Stomach (tissue), 9 donors: ENCODE results near the gene CBFB. TPM values are rescaled to one million over a fixed set of nuclear protein-coding genes. Genes with fewer than 3 reads are reported as not detected.

ENCODE experiments used
- DNase-seq, 2 donors: peaks; one replicate each; pipeline versions ENCODE4 v3.0.0 to v3.0.0-alpha.2; 2013 to 2019
- H3K27ac ChIP-seq, 5 donors: fragments of 200-600 bp in 4 of 5; sonication (generic) in 4 of 5; one replicate each; pipeline ENCODE4 v1.5.1; 2013 to 2019; ENCODE audit warnings: mild to moderate bottlenecking in 1 of 5, moderate library complexity in 1 of 5
- H3K27me3 ChIP-seq, 3 donors: fragments of 200-600 bp; sonication (generic); one replicate each; pipeline ENCODE4 v1.5.1; 2017 to 2019; ENCODE audit warnings: mixed run types in 1 of 3
- H3K36me3 ChIP-seq, 4 donors: fragments of 200-600 bp; sonication (generic); 1 replicate in 3 of 4; 2 replicates in 1 of 4; pipeline ENCODE4 v1.5.1; 2016 to 2019
- H3K4me1 ChIP-seq, 4 donors: fragments of 200-600 bp; sonication (generic); one replicate each; pipeline ENCODE4 v1.5.1; 2016 to 2019
- H3K4me3 ChIP-seq, 4 donors: fragments of 200-600 bp; sonication (generic) in 3 of 4; one replicate each; pipeline ENCODE4 v1.5.1; 2016 to 2019; ENCODE audit warnings: mild to moderate bottlenecking in 1 of 4
- H3K9me3 ChIP-seq, 4 donors: fragments of 200-600 bp; sonication (generic); one replicate each; pipeline ENCODE4 v1.5.1; 2016 to 2019
- CTCF ChIP-seq, 7 experiments: fragments of 450-650 bp in 4 of 7; fragments of 200-600 bp in 3 of 7; sonication (generic) in 3 of 7; IDR thresholded peaks; one replicate each; pipeline ENCODE4 v1.5.1; 2016 to 2019; ENCODE audit warnings: antibody characterized with exemption in 7 of 7, control low read depth in 2 of 7, mild to moderate bottlenecking in 1 of 7
- EP300 ChIP-seq: sonication (generic); formaldehyde crosslinking; IDR thresholded peaks from one replicate; pipeline ENCODE4 v1.6.1; 2017; ENCODE audit warnings: antibody characterized with exemption
- POLR2A ChIP-seq, 4 donors: fragments of 450-650 bp; IDR thresholded peaks; one replicate each; pipeline ENCODE4 v1.6.1; 2016; ENCODE audit warnings: antibody characterized with exemption in 4 of 4, control low read depth in 2 of 4, mild to moderate bottlenecking in 1 of 4, moderate library complexity in 1 of 4
- POLR2AphosphoS5 ChIP-seq, 3 donors: sonication (generic); formaldehyde crosslinking; IDR thresholded peaks; one replicate each; pipeline ENCODE4 v1.6.1; 2016; ENCODE audit warnings: antibody characterized with exemption in 3 of 3
- WGBS, 5 donors: extraction: QIAGEN DNeasy Blood & Tissue Kit in 3 of 5; methylation state at CpG; one replicate each; pipeline versions ENCODE4 v1.1.5 to v1.1.7; 2013 to 2018; 5-methylcytosine and 5-hydroxymethylcytosine counted together
- intact Hi-C: fragments of 100-400 bp; cut with DNase I; formaldehyde crosslinking; loops from one replicate; pipeline ENCODE4 v1.15.1; 2023; ENCODE audit warnings: low total_unique reads
- polyA plus RNA-seq, 3 donors: library from polyadenylated mRNA; stranded (reverse); fragments of 200-250 nt; gene quantifications; one replicate each; pipeline ENCODE4 v1.2.3, GENCODE V29; 2013
- total RNA-seq, 5 donors: library from RNA; depleted of rRNA; stranded (reverse); fragments of >200 nt; gene quantifications; one replicate each; pipeline versions ENCODE4 v1.1.0 to v1.2.3, GENCODE V29; 2014 to 2016
- donor health status: healthy with polysubstance abuse.
- donor health status: Bipolar disorder and iron deficiency.
- donor health status: healthy.

CBFB gene
- total and polyA plus RNA-seq, 8 donors = 4.1 to 68.1 (median 17.6) TPM

GRCh38 chr16:67050796-67051195, 21.8 kb downstream of the CBFB start:
- intact Hi-C loops = no loop called here
- Histone ChIP-seq H3K27me3 (no peaks in the 10 kb centered on the region), H3K27ac (no peak overlapping the region), H3K36me3 (peaks cover 0 to 24% (median 13%) of the 10 kb centered on the region in 4 donors), H3K4me1 (peaks cover 0 to 13% (median 4%) of the 10 kb centered on the region in 4 donors), H3K9me3 (no peaks in the 10 kb centered on the region), H3K4me3 (no peak overlapping the region)
- no peak for DNase-seq
- 93 to 98% (median 97%) methylated on average over 2 of the region's 2 CpGs for WGBS, 5 donors
- TF ChIP-seq EP300 (no peak), POLR2A (IDR thresholded peaks at IDR 0.05) (no peak), CTCF (IDR thresholded peaks at IDR 0.05) (no peak), POLR2AphosphoS5 (IDR thresholded peaks at IDR 0.05) (no peak)

- intact Hi-C loops = no loop called here
Measured at GRCh38 chr16:67052399-67052798, 23.4 kb downstream of the CBFB start.

GRCh38 chr16:67053767-67054334, 24.9 kb downstream of the CBFB start:
- H3K4me1 ChIP-seq = peaks cover 0 to 28% (median 7%) of the 10 kb centered on the region in 4 donors
- no peaks in the 10 kb centered on the region for H3K9me3 ChIP-seq
- intact Hi-C loops = no loop called here
- H3K27ac ChIP-seq = no peak overlapping the region
- H3K27me3 ChIP-seq = no peaks in the 10 kb centered on the region
- H3K4me3 ChIP-seq = no peak overlapping the region
- no peak for DNase-seq
- WGBS, 5 donors = 74 to 90% (median 87%) methylated on average over 4 of the region's 4 CpGs
- TF ChIP-seq POLR2AphosphoS5 (IDR thresholded peaks at IDR 0.05) = no peak
- H3K36me3 ChIP-seq = peaks cover 0 to 16% (median 8%) of the 10 kb centered on the region in 4 donors

More at GRCh38 chr16:67052399-67052798, 23.4 kb downstream of the CBFB start:
- Histone ChIP-seq H3K9me3 (no peaks in the 10 kb centered on the region), H3K27ac (no peak overlapping the region), H3K36me3 (peaks cover 0 to 17% (median 10%) of the 10 kb centered on the region in 4 donors), H3K4me3 (no peak overlapping the region), H3K4me1 (peaks cover 0 to 18% (median 7%) of the 10 kb centered on the region in 4 donors), H3K27me3 (no peaks in the 10 kb centered on the region)
- TF ChIP-seq EP300 (no peak), CTCF (IDR thresholded peaks at IDR 0.05) (no peak), POLR2AphosphoS5 (IDR thresholded peaks at IDR 0.05) (no peak), POLR2A (IDR thresholded peaks at IDR 0.05) (no peak)
- 68 to 100% (median 89%) methylated on average over 1 of the region's 1 CpG for WGBS, 5 donors
- DNase-seq = no peak

- no peaks in the 10 kb centered on the region for H3K9me3 ChIP-seq
- no peak overlapping the region for H3K4me3 ChIP-seq
- TF ChIP-seq POLR2A (IDR thresholded peaks at IDR 0.05) = no peak
- no peak for TF ChIP-seq POLR2AphosphoS5 (IDR thresholded peaks at IDR 0.05)
- no peak overlapping the region for H3K27ac ChIP-seq
- peaks cover 0 to 5% (median 0%) of the 10 kb centered on the region in 4 donors for H3K36me3 ChIP-seq
- no peaks in the 10 kb centered on the region for H3K27me3 ChIP-seq
- DNase-seq = no peak
- H3K4me1 ChIP-seq = peaks cover 0 to 28% (median 7%) of the 10 kb centered on the region in 4 donors
- WGBS, 5 donors = 89 to 97% (median 93%) methylated on average over 2 of the region's 2 CpGs
- intact Hi-C loops = no loop called here
Measured at GRCh38 chr16:67054901-67055300, 26.0 kb downstream of the CBFB start.

GRCh38 chr16:67055712-67056487, 27.0 kb downstream of the CBFB start:
- H3K36me3 ChIP-seq = peaks cover 0 to 5% (median 0%) of the 10 kb centered on the region in 4 donors
- no peaks in the 10 kb centered on the region for H3K9me3 ChIP-seq
- peaks cover 0 to 28% (median 7%) of the 10 kb centered on the region in 4 donors for H3K4me1 ChIP-seq
- no peak for DNase-seq
- WGBS, 5 donors = 69 to 76% (median 75%) methylated on average over 4 of the region's 4 CpGs
- intact Hi-C loops = no loop called here
- no peak for TF ChIP-seq POLR2AphosphoS5 (IDR thresholded peaks at IDR 0.05)
- TF ChIP-seq EP300 = no peak
- TF ChIP-seq POLR2A (IDR thresholded peaks at IDR 0.05) = no peak
- no peak for TF ChIP-seq CTCF (IDR thresholded peaks at IDR 0.05)
- H3K27me3 ChIP-seq = no peaks in the 10 kb centered on the region
- H3K4me3 ChIP-seq = no peak overlapping the region
- H3K27ac ChIP-seq = peak overlapping the region in 1 of 5 donors; percentile 49
